Astrocyte of the hippocampus (primary cell): ENCODE data around the gene TNIP3.
"Not testable (repeated sequence)": the region's sequence is repeated elsewhere in the genome, so short reads cannot be mapped to it uniquely, and the experiment has no call there.

Source experiments
- DNase-seq: peaks from one replicate; pipeline ENCODE4 v3.0.0; 2011; ENCODE audit warnings: low read depth, low spot score

TNIP3 gene

DNA sequence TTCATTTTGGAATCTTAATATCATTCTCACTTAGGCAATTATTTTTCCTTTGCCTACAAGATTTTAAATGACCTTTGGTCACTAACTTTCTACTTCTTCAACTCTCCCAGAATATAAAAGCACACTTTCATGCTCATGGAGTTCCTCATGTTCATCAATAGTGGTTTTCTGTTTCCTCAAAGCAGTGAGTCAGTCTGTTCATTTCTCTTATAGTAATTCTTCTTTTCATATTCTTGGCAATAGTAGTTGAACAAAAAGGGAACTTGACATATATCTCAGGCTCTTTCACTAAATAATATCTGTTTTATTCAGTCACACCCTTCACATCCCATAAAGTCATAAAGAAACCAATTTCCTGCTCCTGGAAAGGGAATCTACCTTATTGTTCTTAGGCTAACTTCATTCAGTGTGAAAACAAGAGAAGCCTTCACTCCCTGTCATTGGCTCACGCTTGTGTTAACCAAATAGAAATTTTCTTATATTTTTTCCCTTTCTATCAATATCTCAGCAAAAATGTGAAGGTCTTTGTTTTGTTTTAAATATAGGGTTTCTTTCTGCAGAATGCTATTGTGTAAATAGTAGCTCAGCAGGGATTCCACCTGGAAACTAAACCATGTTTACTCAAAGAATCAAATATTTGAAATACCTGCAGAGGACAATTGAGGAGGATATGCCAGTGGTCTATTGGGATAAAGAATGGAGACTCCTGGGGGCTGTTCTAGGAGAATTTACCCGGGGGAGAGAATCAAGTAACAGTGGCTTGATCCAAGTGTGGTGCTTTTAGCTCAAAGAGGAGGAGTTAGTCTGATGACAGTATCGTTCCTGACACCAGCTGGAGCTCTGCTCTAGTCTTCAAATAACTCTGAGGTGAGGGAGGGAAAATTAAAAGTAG, 13.4 kb upstream of the TNIP3 start:
- no peak for DNase-seq

GRCh38 chr4:121176082-121176934, 12.2 kb upstream of the TNIP3 start:
- DNase-seq: no peak

DNA sequence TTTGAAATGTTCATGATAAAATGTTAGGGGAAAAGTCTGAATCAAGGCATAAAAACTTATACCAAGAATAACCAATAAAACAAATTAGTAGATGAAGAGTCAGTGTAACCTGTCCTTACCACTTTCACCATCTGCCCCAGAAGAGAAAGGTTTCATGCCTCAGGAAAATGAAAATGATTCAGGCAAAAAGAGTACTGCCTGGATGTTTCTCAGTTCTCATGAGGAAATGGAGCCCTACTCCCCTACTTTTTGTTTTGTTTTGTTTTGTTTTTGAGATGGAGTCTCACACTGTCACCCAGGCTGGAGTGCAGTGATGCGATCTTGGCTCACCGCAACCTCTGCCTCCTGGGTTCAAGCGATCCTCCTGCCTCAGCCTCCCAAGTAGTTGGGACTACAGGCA, 7.4 kb upstream of the TNIP3 start:
- DNase-seq: not testable (repeated sequence)

DNA sequence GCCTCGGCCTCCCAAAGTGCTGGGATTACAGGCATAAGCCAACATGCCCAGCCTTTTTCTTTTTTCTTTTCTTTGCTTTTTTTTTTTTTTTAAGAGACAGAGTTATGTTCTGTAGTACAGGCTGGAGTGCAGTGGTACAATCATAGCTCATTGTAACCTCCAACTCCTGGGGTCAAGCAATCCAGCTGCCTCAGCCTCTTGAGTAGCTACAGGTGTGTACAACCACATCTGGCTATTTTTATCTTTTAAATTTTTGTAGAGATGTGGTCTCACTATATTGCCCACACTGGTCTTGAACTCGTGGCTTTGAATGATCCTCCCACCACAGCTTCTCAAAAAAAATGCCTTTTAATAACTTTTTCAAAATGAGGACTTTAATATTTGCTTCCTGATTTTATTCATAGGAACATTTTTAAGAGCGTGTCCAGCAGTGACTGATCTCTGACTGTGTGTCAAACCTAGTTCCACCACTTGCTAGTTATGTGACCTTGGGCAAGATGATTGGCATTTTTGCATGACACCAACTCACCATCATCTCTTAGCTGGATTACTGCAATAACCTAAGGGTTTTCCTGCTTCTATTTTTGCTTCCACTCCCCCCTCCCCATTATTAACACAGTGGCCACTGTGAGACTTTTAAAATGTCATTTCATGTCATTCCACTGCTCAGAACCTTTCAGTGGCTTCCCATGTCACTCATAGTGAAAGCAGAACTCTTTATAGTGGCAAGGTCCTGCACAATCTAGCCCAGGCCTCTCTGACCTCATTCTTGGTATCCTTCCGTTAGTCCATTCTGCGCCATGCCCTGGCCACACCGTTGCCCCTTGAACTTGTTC, 4.5 kb upstream of the TNIP3 start:
- DNase-seq: no peak

- DNase-seq: no peak
These were observed 2.9 kb upstream of the TNIP3 start for GRCh38 chr4:121166976-121167375.

- DNase-seq: no peak
These were observed 1.1 kb upstream of the TNIP3 start for GRCh38 chr4:121165206-121165605.

GRCh38 chr4:121156822-121157769, 7.0 kb downstream of the TNIP3 start:
- peak; percentile 41 for DNase-seq

- DNase-seq: peak; percentile 56
These were observed 8.2 kb downstream of the TNIP3 start for GRCh38 chr4:121155893-121156292.

DNA sequence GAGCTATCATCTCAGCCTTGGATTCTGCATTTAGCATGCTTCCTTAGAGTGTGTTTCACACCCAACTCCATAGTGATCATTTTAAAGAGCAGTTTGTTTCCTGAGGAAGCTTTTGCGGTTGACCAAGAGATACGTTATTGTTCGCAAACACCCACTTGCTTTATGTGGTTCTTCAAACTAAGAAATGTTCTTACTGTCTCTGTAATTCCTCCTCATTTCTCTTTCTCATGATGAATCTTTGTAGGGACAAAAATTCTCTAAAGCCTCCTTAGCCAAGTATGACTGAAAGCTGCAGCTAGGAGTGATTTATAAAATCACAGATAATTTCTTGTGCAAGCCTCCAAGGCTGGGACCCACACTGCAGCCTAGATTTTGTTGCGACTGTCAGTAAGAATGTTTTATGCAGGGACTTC, 10.0 kb downstream of the TNIP3 start:
- DNase-seq: no peak

DNA sequence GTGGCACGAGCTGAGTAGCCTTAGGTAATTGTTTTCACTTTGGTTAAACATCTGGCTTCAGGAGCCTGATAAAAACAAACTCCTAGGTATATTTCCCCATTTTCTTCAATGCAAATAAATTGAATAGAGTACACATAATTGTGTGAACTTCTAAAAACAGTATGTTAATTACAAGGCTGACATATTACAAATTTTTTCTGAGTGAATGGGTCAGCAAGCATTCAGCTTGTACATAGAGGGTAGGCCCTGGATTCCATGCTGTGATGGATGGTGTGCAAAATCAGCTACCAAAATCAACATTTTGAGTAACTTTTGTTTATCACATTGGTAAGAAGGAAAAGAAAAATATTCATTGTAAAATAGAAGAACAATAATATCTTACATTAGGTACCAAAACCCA, 12.2 kb downstream of the TNIP3 start:
- DNase-seq: no peak

- DNase-seq: no peak
These were observed 13.6 kb downstream of the TNIP3 start for GRCh38 chr4:121150486-121150885.

GRCh38 chr4:121150003-121150402, 14.1 kb downstream of the TNIP3 start:
- peak; percentile 21 for DNase-seq

DNA sequence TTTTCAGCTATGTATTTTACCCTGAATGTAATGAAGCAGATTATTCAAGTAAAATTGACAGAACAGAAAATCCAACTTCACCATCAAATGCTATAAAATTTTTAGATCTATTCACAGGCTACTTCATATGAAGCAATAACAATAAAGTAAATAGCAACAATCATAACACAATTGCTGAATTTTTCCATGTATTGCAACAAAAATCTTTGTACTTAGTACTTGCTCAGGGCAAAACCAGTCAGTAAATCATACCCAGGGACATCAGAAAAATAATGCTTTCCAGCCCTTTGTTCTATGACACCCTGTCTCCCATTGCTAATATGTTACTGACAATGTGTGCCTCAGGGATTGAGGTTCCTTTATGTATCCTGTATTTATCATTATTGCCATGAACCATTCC, 15.5 kb downstream of the TNIP3 start:
- DNase-seq: no peak

DNA sequence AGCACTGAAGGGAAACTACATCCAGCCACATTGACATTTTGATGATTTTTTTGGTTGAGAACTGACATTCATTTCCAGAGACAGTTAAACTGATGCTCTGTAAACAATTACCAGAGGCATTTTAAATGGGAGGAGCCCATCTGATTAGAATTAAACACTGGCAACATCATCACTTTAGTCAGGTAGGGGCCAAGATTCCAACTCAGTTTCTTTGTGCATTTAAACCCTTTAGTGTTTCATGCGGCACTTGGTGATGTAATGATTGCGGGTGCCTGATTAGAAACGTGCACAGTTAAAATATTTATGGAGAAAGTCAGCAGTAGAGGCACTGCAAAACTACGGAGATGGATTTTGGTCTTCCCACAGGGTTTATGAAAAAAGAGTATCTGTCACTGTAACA, 16.1 kb downstream of the TNIP3 start:
- DNase-seq: no peak

- DNase-seq: peak; percentile 67
These were observed 17.6 kb downstream of the TNIP3 start for GRCh38 chr4:121146530-121146929.

GRCh38 chr4:121145430-121145829, 18.7 kb downstream of the TNIP3 start:
- DNase-seq: no peak

DNA sequence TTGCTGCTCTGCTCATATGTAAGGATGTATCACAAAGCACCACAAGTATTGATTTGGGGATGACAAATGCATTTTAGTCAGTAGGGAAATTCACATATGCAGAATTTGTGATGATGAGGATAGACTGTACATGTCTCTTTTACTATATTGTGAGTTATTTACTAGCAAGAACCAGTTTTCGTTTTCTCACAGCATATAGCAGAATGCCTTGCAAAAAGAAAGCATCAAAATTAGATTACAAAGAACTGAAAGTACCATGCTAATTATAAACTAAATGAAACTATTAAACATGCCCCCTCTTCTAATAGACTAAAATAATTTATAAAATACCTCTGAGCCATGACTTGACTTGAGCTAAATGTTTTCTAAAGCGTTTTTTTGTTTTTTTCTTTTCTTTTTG, 20.1 kb downstream of the TNIP3 start:
- DNase-seq: no peak

DNA sequence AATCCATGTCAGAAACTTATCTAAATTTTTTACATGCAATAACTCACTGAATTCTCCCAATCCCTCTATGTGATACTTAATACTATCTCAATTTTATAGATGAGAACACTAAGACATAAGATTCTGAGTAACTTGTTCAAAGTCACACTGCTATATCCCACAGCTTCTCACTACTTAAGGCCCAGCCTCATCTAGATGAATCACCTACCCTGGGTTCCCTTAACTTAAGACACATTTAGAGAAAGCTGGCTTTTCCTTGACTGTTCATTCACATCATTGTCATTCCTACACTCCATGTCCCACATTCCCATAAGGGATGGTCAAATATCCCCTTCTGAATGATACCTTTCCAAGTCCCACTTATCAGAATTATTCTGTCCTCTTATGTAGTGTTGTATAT, 21.0 kb downstream of the TNIP3 start:
- DNase-seq: no peak

- peak; percentile 67 for DNase-seq
These were observed 23.2 kb downstream of the TNIP3 start for GRCh38 chr4:121140716-121141460.
